NB4 (cell line): ENCODE measurements around the gene KCNQ5.

ENCODE experiments used
- CTCF ChIP-seq: IDR thresholded peaks from one replicate; pipeline ENCODE4 v1.5.1; 2012; ENCODE audit warnings: low read depth, low read length
- MAX ChIP-seq: IDR thresholded peaks from 2 replicates; pipeline ENCODE4 v1.6.1; 2011; ENCODE audit warnings: low read depth, low read length
- MYC ChIP-seq: IDR thresholded peaks from 2 replicates; pipeline ENCODE4 v1.6.1; 2011; ENCODE audit warnings: low read depth, low read length
- POLR2A ChIP-seq: IDR thresholded peaks from 2 replicates; pipeline ENCODE4 v1.6.1; 2011; ENCODE audit warnings: mild to moderate bottlenecking; ENCODE audit not compliant: insufficient read length; ENCODE audit errors: extremely low read depth

- no peak for TF ChIP-seq CTCF
- no peak for TF ChIP-seq POLR2A
- TF ChIP-seq MYC, result no peak
- TF ChIP-seq MAX, result no peak
These were observed 384.3 kb downstream of the KCNQ5 start for GRCh38 chr6:73006146-73006545.
